ENCODE results near the gene CORO7.

CORO7 gene

DNA sequence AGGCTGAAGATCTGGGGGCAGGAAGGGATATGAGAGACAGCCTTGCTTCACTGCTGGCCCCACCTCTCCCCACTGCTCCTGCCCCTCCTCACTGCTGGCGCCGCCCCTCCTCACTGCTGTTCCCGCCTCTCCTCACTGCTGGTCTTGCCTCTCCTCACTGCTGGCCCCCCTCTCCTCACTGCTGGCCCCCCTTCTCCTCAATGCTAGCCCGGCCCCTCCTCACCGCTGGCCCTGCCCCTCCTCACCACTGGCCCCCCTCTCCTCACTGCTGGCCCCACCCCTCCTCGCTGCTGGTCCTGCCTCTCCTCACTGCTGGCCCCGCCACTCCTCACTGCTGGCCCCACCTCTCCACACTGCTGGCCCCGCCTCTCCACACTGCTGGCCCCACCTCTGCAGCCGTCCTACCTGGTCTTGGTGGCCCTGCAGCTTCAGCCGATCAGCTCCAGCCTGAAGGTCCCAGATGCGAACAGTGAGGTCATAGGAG lies 55.8 kb downstream of the CORO7 start:
- TF ChIP-seq POLR2A (IDR thresholded peaks at IDR 0.05; ENCODE audit: low read length) = no peak
- TF ChIP-seq GATA1 (IDR thresholded peaks at IDR 0.05; ENCODE audit: low read depth, low read length) = no peak
- peak; percentile 24 to 25 for DNase-seq

DNA sequence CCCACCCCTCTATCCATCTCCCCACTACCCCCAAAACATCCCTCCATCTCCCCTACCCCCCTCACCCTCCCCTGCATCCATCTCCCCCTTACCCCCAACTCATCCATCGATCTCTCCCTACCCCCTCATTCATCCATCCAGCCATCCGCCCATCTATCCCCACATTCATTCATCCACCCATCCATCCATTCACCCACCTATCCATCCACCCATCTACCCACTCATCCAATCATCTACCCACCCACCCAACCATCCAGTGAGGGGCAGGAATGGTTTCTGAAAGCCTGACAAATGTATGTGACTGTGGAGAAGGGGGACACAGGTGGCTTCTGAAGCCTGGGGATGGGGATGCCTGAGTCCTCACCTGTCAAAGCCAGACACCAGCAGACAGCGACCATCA lies 56.5 kb downstream of the CORO7 start:
- DNase-seq = no peak
- TF ChIP-seq GATA1 (IDR thresholded peaks at IDR 0.05; ENCODE audit: low read depth, low read length) (no peak), POLR2A (IDR thresholded peaks at IDR 0.05; ENCODE audit: low read length) (no peak)

DNA sequence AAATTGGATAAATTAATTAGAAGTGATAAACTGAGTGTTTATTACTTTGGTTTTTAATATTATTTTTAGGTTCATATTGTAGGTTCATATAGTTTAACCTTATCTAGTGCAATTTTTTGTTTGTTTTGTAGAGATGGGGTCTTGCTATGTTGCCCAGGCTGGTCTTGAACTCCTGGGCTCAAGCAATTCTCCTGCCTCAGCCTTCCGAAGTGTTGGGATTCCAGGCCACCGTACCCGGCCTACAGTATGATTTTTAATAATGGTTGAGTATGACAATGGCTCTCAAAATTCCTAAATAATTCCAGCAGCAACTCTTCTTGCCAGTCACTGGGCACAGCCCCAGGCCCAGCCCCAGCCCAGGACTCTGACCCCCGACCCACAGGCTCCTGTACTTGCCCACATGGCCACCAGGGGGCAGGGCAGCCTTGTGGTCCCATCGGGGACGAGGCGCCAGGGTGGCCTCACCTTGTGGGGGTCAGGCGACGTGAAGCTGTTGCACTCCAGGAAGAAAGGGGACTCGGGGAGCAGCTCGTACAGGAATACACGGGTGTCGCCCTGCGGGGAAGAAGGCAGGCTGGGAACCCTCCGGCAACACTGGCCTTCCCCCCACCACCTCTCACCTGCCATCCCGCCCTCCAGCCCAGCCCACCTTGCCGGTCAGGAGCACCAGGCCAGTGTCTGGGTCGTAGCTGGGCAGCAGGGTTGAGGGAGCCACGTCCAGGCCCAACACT lies 57.4 kb downstream of the CORO7 start:
- DNase-seq = peak; percentile 59 to 77
- TF ChIP-seq POLR2A (IDR thresholded peaks at IDR 0.05; ENCODE audit: low read length) (no peak), GATA1 (IDR thresholded peaks at IDR 0.05; ENCODE audit: low read depth, low read length) (no peak)

DNA sequence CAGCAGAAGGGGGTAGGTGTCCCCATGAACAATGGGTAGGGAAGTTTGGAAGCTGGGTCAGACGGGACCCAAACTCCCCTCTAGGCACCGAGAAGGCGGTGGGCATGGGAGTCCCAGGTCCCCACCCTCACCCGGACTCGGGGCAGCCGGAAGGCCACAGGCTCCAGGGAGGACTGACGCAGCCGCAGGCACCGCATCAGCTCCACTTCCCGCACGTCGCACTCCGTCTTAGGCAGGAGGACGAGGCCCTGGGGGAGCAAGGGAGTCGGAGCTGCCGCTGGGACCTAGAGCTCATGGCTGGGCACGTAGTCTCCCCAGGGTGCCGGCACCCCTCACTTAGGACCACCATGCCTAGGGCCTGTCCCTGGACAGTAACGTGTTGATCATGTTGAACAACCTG lies 58.2 kb downstream of the CORO7 start:
- no peak for DNase-seq
- TF ChIP-seq GATA1 (IDR thresholded peaks at IDR 0.05; ENCODE audit: low read depth, low read length) = no peak
- TF ChIP-seq POLR2A (IDR thresholded peaks at IDR 0.05; ENCODE audit: low read length) = no peak

DNA sequence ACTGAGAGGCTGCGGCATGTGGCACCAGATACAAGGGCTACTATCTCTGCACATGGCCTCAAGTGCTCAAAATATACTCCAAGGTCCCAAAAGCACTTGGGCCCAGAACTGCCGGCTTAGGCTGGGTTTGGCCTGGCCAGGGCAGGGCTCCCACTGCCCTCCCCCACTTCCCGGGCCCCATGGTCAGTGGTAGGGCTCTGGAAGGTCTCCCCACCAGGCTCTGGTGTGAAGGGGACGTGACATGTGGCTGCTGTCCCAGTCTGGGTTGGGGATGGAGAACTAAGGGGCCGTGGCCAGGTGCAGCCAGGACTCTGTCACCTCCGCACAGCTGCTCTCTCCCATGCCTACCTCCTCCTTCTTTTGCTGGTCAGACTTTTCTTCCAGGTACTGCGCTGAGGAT lies 59.6 kb downstream of the CORO7 start:
- DNase-seq = no peak
- TF ChIP-seq GATA1 (IDR thresholded peaks at IDR 0.05; ENCODE audit: low read depth, low read length) (no peak), POLR2A (IDR thresholded peaks at IDR 0.05; ENCODE audit: low read length) (no peak)

DNA sequence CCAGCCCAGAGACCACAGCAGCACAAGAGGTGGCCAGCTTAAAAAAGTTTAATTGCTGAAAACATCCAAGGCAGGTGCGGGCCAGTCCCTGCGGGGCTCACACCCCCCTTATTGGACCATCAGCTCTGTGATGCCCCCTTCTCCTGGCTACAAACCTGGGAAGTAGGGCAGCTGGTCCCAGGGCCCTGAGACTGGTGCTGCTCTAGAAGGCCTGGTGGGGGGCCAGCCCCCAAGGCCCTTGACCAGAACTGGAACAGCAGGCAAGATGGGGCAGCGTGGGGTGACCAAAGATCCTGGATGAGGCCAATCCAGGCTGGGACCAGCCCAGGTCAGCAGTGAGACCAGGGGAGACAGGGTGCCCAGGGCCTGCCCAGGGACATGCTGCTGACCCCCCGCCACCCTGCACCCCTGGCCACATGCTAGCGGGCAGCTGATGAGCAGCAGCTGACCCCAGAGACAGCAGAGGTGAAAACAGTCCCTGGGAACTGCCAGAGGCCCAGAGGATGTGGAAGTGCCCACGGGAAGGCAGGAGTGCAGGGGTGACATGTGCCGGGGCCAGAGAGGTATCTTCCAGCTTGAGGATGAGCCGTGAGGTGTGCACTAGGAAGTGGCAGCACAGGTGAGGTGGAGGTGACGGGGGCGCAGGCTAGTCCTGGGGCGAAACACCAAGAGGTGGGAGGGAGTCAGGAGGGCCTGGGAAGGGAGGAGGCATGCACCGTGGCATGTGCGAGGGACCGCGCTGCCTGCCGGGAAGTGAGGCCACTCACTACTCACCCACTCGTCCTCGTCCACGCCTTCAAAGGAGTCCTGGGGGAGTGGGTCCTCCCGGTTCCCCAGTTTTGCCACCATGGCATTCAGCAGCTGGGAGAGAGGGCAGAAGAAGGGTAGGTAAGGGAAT lies 61.6 kb downstream of the CORO7 start:
- no peak for DNase-seq
- no peak for TF ChIP-seq POLR2A (IDR thresholded peaks at IDR 0.05; ENCODE audit: low read length)
- TF ChIP-seq GATA1 (IDR thresholded peaks at IDR 0.05; ENCODE audit: low read depth, low read length) = no peak

DNA sequence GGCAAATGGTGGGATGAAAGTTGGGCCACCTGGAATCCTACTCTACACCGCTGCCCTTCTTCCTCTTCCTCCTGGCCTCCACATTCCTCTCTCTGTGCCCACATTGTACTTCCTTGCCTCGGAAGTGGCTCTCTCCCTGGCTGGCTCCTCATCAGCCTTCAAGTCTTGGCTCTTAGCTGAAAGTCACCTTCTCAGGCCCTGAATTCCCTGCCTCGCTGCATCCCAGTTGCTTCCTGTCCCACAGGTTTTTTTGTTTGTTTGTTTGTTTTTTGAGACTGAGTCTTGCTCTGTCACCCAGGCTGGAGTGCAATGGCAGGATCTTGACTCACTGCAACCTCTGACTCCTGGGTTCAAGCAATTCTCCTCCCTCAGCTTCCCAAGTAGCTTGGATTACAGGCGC lies 62.7 kb downstream of the CORO7 start:
- no peak for TF ChIP-seq GATA1 (IDR thresholded peaks at IDR 0.05; ENCODE audit: low read depth, low read length)
- TF ChIP-seq POLR2A (IDR thresholded peaks at IDR 0.05; ENCODE audit: low read length) = no peak
- DNase-seq = no peak

DNA sequence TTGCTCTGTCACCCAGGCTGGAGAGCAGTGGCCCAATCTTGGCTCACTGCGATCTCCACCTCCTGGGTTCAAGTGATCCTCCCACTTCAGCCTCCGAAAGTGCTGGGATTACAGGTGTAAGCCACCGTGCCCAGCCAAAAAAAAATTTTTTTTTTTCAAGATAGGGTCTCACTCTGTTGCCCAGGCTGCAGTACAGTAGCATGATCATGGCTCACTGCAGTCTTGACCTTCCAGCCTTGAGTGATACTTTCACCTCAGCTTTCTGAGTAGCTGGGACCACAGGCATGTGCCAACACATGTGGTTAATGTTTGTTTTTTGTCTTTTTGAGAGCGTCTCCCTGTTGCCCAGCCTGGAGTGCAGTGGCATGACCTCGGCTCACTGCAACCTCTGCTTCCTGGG lies 63.6 kb downstream of the CORO7 start:
- TF ChIP-seq POLR2A (IDR thresholded peaks at IDR 0.05; ENCODE audit: low read length) = no peak
- no peak for TF ChIP-seq GATA1 (IDR thresholded peaks at IDR 0.05; ENCODE audit: low read depth, low read length)
- no peak for DNase-seq

DNA sequence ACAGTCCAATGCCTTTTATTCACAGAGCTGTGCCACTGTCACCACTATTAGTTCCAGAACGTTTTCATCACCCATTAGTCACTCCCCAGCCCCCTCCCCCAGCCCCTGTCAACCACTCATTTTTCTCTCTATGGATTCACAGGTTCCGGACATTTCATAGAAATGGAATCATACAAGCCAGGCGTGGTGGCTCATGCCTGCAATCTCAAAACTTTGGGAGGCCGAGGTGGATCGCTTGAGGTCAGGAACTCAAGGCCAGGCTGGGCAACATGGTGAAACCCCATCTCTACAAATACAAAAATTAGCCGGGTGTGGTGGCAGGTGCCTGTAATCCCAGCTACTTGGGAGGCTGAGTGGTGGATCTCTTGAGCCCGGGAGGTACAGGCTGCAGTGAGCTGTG lies 64.5 kb downstream of the CORO7 start:
- TF ChIP-seq GATA1 (IDR thresholded peaks at IDR 0.05; ENCODE audit: low read depth, low read length) (no peak), POLR2A (IDR thresholded peaks at IDR 0.05; ENCODE audit: low read length) (no peak)
- no peak for DNase-seq

DNA sequence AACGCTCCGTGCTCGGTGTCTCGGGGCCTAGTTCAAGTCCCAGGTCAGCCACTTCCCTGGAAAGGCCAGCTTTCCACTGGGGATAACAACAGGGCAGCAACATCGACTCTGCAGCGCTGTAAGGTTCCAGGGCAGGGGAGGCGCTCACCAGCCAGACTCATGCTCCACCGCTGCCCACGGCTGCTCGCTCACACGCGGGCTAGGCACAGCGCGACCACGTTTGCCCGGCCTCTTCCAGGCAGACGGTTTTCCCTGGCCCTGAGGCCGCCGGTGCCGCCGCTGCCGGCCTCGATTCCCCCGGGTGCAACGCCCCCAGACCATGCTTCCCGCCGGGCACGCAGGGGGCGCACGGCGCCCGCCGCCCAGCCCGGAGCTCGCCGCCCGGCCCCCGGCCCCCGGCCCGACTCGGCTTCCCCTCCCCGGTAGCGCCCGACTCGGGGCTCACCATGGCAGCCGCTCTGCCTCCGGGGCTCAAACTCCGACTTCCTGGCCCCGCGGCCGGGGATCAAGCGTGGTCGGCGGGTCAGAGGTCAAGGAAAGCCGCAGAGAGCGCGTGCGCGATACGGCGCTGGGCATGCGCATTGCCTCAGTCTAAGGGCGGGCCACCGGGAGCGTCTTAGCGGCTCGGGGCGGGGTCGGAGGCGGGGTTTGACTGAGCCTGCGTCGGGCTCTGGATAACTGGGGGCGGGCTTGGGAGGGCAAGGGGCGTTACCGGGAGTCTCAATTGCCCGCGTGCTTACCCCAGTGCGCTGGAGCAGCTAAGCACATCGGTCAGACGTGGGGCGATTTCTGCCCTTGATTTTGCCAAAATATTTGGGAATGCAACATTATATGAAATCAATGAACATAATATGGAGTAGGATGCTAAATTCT lies 65.4 kb downstream of the CORO7 start, which contains the start of gene PAM16:
Gene PAM16 (minus strand): TSS at position 535 of the 873 bp plus-strand sequence. CDS start 87 bp downstream, at position 448.
- no peak for TF ChIP-seq GATA1 (IDR thresholded peaks at IDR 0.05; ENCODE audit: low read depth, low read length)
- peak; percentile 52 for TF ChIP-seq POLR2A (IDR thresholded peaks at IDR 0.05; ENCODE audit: low read length)

DNA sequence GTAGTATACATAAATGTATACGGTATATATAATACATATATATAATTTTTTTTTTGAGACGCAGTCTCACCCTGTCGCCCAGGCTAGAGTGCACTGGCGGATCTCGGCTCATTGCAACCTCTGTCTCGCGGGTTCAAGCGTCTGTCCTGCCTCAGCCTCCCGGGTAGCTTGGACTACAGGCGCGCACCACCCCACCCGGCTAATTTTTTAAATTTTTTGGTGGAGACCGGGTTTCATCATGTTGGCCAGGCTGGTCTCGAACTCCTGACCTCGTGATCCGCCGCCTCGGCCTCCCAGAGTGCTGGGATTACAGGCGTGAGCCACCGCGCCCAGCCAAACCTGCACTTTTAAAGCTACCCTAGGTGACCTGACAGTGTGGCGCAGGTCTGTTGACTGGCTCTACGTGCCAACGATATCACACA lies 66.0 kb downstream of the CORO7 start:
- no peak for DNase-seq
- TF ChIP-seq GATA1 (IDR thresholded peaks at IDR 0.05; ENCODE audit: low read depth, low read length) (no peak), POLR2A (IDR thresholded peaks at IDR 0.05; ENCODE audit: low read length) (no peak)

More for the DNA sequence above, 65.4 kb downstream of the CORO7 start, which contains the start of gene PAM16:
- DNase-seq = peak; percentile 96 to 97

DNA sequence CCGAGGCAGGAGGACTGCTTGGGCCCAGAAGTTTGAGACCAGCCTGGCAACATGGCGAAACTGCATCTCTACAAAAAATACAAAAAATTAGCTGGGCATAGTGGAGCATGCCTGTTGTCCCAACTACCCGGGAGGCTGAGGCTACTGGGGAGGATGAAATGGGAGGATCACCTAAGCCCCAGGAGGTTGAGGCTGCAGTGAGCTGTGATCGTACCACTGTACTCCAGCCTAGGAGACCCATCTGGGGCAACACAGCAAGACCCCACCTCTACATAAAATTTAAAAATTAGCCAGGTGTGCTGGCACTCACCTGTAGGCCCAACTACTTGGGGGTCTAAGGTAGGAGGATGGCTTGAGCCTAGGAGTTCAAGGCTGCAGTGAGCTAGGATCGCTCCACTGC lies 67.1 kb downstream of the CORO7 start:
- DNase-seq = no peak
- TF ChIP-seq GATA1 (IDR thresholded peaks at IDR 0.05; ENCODE audit: low read depth, low read length) (no peak), POLR2A (IDR thresholded peaks at IDR 0.05; ENCODE audit: low read length) (no peak)

DNA sequence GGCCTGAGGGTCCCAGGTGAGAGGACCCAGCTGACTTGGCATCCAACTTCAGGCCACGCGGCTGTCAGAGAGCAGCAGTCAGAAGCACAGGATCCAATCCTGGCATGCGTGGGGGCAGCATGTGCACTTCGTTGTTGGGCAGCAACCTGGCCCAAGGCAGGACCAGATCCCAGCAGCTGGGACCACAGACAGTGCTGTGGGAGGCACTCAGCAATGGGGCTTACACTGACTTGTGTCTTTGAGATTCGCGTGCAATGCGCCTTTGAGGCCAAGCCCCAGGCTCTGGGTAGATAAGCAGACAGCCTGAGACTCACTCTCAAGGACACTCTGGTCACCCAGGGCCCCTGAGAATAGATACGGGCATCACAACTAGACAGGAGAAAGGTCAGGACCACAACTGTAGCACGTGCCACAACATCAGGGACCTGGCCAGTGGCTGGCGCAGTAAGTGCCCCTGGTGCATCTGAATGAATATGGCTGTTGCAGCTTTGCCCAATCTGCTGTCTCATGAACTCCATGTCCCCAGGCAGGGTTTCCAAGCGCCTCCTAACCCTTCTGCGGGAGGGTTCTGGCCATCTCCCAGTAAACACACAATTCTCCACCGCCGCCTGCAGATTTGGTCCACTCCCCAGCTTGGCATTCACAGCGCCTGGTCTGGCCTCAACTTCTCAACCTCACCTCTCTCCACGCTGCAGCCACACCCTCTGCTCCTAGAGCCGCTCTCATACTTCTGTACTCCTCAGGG lies 68.5 kb downstream of the CORO7 start:
- TF ChIP-seq GATA1 (IDR thresholded peaks at IDR 0.05; ENCODE audit: low read depth, low read length) (no peak), POLR2A (IDR thresholded peaks at IDR 0.05; ENCODE audit: low read length) (no peak)
- DNase-seq = peak; percentile 84 to 93

Data from erythroblast (primary cell).